C4-2B (cell line): Measurements from ENCODE around the gene OR51I2.

ENCODE experiments used
- H3K27ac ChIP-seq: fragments of 450-650 bp; 2 replicates; pipeline ENCODE4 v1.5.1; 2017
- CTCF ChIP-seq: fragments of 450-650 bp; conservative IDR thresholded peaks from 2 replicates; pipeline ENCODE4 v1.5.1; 2017; ENCODE audit warnings: mild to moderate bottlenecking
- ZFX ChIP-seq: fragments of 450-650 bp; IDR thresholded peaks from 2 replicates; pipeline ENCODE4 v1.6.1; 2017

Gene OR51I2

GRCh38 chr11:5449023-5449422 lies at the start of gene OR51I2:
Gene OR51I2, plus strand, starts transcription at chr11:5449323. Its CDS starts 4,166 bp downstream, at chr11:5453489.
- H3K27ac ChIP-seq = no peak within 1 kb of the TSS
- TF ChIP-seq ZFX = no peak
- TF ChIP-seq CTCF = no peak

GRCh38 chr11:5405173-5405572 lies 44.0 kb upstream of the OR51I2 start:
- TF ChIP-seq CTCF (no peak), ZFX (no peak)
- no peak overlapping the region for H3K27ac ChIP-seq

- no peak for TF ChIP-seq CTCF
- no peak for TF ChIP-seq ZFX
- no peak overlapping the region for H3K27ac ChIP-seq
These were observed 28.1 kb upstream of the OR51I2 start for GRCh38 chr11:5420993-5421392.

- no peak for TF ChIP-seq CTCF
- H3K27ac ChIP-seq = no peak within 1 kb of the TSS
These were observed 27.3 kb upstream of the OR51I2 start, which contains the start of gene OR51Q1 for GRCh38 chr11:5421811-5422210. Gene OR51Q1, plus strand, starts transcription at chr11:5422111. Its CDS starts 90 bp downstream, at chr11:5422201.

- TF ChIP-seq ZFX (no peak), CTCF (no peak)
- H3K27ac ChIP-seq = no peak overlapping the region
These were observed 26.0 kb upstream of the OR51I2 start for GRCh38 chr11:5423131-5423530.

- H3K27ac ChIP-seq = no peak within 1 kb of the TSS
- TF ChIP-seq CTCF (no peak), ZFX (no peak)
These were observed 7.7 kb upstream of the OR51I2 start, which contains the start of gene OR51I1 for GRCh38 chr11:5441414-5441813. Gene OR51I1, minus strand, starts transcription at chr11:5441514. Its CDS starts 0 bp downstream, at chr11:5441514.

- H3K27ac ChIP-seq = no peak overlapping the region
- TF ChIP-seq CTCF (no peak), ZFX (no peak)
These were observed 5.2 kb upstream of the OR51I2 start for GRCh38 chr11:5443835-5444393.
